Measurements from ENCODE around the gene ADGRV1.

The ADGRV1 gene

DNA sequence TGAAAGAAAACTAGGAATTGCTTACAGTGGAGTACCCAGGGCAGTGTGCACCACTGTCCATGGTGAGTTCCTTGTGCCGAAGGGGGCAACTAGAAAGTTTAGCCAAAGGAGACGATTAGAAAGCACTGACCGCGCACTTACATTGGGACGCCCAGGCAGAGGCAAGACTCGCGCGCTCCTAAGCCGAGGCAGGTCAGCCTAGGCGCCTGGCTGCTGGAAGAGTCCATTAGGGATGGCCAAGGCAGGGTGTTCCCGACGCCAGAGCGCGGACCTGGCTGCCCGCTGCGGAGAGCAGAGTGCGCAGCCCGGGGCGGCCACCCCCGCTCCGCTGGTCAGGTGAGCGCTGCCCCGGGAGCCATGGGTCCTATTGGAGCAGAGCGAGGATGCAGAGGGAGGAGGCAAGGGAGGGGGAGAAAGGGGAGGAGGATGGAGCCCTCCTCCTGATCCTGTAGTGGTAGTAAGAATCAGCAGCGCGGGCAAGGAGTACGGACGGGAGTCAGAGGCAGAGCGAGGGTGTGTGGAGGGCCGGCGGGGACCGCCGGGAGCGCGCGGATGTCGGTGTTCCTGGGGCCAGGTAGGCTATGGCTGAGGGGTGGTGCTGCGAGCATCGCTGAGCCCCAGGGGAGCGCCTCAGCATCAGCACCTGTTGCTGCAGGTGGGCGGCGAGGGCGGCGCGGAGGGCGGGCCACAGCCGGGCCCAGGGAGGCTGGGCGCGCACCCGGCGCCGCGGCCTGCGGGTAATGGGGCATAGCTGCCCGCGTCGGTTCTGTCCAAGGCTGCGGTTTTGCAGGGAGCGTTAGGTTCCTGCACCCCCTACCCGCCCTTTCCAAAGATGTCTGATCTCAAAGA lies at the start of gene ADGRV1:
Gene ADGRV1, plus strand, starts transcription at position 454 of the 849 bp plus-strand sequence. Its CDS starts 99 bp downstream, at position 553.
- DNase-seq: peak; percentile 89 to 91

DNA sequence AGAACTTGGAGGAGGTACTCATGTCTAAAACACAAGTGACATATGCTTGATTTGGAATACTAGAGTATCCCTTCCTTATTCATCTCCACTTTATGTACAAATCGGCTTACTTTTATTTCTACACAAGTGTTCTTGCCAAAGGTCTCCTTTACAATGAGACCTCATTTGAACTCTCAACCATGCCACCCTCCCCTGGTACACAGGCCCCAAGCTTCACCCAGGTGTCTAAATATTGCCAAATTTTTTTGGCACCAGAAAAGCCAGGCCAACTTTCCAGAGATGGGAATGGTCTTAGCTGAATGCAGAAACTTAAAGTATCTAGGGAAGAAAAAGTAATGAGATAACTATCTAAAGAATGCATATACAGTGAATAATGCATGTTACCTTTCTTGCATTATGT lies 48.2 kb upstream of the ADGRV1 start:
- no peak for DNase-seq

DNA sequence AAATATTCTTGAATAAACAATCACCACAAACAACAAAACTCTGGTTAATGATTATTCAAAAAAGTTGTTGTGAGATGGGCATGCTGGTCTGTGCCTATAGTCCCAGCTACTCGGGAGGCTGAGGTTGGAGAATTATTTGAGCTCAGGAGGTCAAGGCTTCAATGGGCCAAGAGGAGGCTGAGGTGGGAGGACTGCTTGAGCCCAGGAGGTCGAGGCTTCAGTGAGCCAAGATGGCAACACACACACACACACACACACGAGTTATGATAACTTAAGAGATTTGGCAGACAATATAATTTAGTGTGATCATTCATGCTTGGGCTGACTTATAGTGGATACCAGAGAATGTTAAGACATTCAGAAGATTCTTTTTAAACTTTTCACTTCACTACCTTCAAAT lies 44.1 kb upstream of the ADGRV1 start:
- DNase-seq: no peak

DNA sequence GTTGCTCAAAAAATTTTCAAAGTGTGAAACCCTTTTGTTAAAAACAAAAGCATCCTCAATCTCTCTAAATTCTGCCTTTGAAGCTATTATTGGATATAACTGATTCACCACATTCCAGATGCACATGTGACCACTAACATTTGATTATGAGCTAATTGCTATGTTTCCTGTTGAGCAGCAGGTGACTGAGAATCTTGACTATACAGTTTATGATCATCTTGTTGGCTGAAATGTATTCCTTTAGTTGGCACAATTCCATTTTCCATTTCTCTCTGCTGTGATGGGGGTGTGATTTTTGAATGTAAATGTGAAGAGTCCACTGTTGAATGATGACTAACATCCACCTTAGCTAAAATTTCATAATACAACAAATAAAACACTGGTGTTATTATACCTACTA lies 39.9 kb upstream of the ADGRV1 start:
- DNase-seq: peak; percentile 70 to 89

DNA sequence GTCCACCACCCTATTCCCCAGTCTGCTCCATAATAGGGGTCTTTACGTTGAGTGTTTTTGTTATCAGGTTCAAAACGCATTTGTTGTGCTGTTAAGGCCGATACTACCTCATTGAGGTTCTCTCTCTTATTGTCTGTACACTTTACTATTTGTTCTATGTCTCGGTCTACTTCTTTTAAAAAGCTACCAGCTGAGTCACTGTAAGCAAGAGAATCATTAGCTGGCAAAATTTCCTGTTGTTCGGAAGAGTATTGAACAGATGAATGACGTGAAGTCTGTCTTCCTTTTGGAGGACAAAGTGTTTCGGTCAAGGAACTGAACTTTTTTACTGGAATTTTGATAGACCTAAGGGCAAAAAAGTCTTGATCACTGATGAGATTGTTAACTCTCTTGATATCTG lies 39.5 kb upstream of the ADGRV1 start:
- peak in 1 of 2 experiments; percentile 89 for DNase-seq

- no peak for DNase-seq
Measured at GRCh38 chr5:90528601-90529193, 29.9 kb upstream of the ADGRV1 start.

- peak; percentile 87 to 90 for DNase-seq
Measured at GRCh38 chr5:90529194-90529938, 29.2 kb upstream of the ADGRV1 start, which contains the start of gene LYSMD3. LYSMD3 (minus strand) TSS chr5:90529584; CDS start chr5:90525289, 4,295 bp downstream.

GRCh38 chr5:90529939-90530677 lies 28.5 kb upstream of the ADGRV1 start:
- peak; percentile 37 to 49 for DNase-seq

DNA sequence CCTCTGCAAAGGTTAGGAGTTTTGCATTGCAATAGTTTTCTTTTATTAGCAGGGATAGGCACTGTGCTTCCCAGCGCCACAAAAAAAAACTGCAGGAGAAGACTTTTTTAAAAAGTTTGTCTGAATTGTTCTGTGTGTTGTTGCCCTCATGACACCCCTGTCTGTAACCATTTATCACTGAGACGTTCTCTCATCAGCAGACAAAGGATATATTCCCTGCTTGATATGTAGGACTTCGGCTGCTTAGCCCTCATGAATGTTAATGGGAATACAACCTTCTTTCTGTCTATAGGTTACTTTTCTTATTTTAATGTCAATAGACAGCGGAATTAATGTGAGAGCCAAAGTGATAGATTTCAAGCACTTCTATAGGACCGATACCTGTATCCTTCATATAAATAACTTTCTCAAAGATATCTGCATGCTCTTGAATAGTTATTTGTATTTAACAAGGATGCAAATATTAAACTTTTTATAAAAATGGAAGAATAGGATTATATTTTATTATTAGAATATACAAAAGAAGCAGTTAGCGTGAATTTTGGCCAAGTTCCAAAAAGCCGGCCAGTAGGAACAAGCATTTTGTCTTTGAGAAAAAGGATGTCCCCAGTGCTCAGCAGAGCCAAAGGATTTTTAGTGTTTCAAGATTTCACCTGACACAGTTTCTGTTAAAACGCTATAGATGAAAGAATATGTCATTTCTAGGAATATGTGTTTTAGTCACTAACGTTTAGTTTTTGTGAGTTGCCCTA lies 27.7 kb upstream of the ADGRV1 start:
- DNase-seq: no peak

- no peak for DNase-seq
Measured at GRCh38 chr5:90533794-90534193, 24.8 kb upstream of the ADGRV1 start.

- DNase-seq: peak in 1 of 2 experiments; percentile 61
Measured at GRCh38 chr5:90534922-90535321, 23.7 kb upstream of the ADGRV1 start.

DNA sequence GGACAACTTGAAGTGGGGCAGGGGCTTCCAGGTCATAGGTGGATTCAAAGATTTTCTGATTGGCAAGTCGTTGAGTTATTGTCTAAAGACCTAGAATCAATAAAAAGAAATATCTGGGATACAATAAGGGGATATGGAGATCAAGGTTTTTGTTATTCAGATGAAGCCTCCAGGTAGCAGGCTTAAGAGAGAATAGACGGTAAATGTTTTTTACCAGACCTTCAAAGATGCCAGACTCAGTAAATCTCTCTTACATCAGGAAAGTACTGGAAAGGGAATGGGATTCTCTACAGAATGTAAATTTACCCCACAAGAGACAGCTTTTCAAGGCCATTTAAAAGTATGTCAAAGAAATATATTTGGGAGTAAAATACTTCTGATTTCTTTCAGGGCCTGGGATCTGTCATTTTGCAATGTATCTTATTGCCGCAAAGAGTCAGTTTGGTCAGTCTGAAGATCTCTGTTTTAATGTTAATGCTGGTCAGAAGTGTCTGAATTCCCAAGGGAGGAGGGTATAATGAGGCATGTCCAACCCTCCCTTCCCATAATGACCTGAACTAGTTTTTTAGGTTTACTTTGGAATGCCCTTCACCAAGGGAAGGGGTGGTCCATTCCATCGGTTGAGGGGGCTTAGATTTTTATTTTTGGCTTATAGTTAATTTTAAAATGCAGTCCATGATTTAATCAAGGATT lies 15.6 kb upstream of the ADGRV1 start:
- no peak for DNase-seq

DNA sequence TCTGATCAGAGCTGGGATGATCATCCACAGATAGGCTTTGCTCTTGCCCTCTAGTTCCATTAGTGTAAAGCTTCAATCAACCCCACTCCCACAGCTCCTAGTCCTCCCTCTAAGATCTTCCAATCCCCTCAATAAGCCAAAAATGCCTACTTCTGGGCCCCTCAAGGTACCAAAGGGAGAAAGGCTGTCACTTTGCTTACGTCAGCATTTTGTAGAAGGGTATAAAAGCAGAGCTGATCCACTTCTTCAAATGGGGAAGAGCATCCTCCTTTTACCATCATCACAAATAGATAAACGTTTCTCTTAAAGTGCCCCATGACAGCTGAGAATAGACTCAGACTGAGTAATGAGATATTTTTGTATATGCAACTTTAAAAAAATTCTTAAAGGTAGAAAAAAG lies 13.1 kb upstream of the ADGRV1 start:
- DNase-seq: no peak

- DNase-seq: no peak
Measured at GRCh38 chr5:90546216-90546837, 12.3 kb upstream of the ADGRV1 start.

- peak in 1 of 2 experiments; percentile 6 for DNase-seq
Measured at GRCh38 chr5:90547072-90547536, 11.5 kb upstream of the ADGRV1 start.

DNA sequence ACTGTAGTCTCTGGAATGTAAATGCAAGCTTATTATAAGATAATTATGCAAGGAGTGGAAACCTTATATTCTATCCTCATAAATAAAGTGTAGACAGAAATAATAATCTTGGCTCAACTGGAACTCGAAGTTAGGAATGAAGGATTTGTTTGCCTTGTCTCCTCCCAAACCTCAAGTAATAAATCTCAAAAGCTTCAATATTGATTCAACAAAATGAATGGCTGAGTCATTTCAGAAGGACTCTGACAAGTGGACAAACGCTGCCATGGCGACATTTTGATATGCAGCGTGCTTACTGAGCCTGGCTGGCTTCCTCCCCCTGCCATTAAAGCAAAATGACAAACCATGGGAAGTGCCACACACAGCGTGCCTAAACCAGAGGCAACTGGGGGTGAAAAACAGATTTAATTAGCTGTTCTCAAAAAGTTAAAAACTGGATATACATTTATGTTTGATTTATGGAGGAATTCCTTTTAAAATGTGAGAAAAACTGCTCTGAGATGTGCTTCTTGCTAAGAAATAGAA lies 10.5 kb upstream of the ADGRV1 start:
- DNase-seq: peak; percentile 53 to 76

DNA sequence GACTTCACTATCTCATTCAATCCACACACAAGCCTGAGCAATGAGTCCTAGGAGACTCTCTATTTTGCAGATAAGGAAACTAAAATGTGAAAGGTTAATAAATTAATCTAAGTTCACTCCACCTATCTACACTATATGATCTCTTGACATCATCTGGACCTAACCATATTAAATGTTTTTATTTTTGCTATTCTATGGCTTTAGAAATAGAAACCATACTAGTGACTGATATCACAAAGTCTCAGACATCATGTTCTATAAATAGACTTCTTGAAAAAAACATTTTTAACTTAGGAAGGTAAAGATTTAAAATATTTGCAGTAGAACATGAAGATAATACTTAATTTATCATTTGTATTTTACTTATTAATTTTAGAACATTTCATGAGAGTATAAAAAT lies 9.4 kb upstream of the ADGRV1 start:
- DNase-seq: no peak

DNA sequence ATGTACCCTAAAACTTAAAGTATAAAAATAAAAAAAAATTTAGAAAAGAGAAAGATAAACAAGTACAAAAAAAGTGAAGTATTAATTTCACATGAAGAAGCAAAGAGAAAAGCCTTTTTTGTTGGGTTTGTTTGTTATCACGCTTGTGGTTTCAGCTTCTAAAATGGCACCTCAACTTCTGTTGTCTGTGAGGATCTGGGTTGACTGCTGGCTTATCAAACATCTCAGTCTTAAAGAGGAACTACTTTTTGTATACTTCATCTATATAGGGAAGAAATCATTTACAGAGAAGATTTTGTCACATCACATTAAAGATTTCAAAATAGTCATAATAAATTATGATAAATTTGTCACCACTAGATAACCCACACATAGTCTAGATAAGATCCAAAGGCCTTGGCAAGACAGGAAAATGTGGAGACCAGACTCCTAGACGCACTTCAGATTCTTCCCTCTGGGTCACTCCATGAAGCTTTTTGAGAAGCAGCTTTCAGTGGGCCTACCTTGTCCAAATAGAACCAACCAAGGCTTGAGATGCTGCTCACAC lies 8.8 kb upstream of the ADGRV1 start:
- no peak for DNase-seq

- DNase-seq: no peak
Measured at GRCh38 chr5:90550963-90551362, 7.6 kb upstream of the ADGRV1 start.

DNA sequence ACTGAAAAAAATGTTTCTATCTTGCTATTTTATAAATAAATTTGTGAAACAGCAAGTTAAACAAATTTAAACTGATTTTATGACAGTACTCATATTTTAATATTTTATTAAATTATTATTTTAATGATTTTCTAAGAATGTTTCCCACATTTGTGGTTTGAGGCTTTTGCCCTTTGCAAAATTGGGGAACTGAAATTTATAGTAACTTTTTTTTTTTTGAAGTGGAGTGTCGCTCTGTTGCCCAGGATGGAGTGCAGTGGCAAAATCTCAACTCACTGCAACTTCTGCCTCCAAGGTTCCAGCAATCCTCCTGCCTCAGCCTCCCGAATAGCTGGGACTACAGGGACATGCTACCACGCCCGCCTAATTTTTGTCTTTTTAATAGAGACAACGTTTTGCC lies 7.2 kb upstream of the ADGRV1 start:
- no peak for DNase-seq
